HUDEP-2 (cell line): ENCODE data around the gene LRRC8B.

ENCODE experiments used
- DNase-seq, 76 experiments: peaks; one replicate each; lab custom pipeline; 2025; ENCODE audit not compliant: unreplicated experiment in 76 of 76; lab: John Stamatoyannopoulos, UW

The LRRC8B gene

DNA sequence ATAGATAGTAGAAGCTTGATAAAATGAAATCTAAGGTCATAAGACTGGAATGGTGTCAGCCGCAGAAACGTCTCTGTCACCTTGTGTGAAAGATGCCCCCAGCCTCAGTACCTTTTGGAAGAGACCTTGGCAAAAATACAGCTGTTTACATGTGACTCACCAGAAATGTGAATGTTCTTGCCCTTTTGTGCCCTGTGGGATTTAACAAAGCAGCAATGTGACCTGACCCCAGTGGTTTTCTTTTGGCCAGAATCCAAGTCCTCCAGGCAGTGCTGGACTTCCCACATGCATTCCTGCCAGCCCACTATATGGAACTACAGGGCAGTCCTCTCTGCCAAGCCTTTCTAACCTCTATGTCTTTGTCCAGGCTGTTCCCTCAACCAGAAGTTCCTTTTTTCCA lies 81.1 kb downstream of the LRRC8B start:
- no peak for DNase-seq

DNA sequence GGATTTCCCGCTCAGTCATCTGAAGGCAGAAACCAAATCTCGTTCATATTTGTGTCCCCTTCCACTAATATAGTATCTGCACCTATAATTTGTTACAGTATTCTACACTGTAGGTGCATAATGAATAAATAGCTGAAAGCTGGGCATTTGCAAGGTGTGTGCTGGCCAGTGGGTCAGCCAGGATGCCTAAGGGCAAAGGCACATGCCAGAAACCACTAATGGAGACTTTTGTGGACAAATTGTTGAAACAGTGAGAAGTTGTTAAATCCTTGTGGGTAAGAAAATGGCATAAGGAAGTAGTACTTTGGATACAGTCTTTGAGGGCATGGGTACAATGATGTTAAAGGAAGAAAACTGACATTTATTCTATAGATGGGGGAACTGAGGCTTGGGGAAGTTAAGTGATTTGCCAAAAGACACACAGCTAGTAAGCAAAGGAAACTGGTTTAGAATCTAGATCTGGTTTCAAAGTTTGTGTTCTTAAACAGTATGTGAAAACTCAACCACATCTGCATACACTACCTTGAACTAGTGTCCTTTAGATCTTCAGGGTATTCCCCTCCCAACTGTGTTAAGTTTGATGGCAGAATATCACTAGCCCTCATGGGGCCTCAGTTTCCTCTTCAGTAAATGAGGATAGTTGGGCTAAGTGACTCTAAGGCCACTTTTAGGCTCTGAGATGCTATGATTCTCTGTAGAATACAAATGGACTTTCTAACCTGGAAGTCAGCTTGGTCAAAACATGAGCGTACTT lies 81.8 kb downstream of the LRRC8B start:
- DNase-seq = no peak

DNA sequence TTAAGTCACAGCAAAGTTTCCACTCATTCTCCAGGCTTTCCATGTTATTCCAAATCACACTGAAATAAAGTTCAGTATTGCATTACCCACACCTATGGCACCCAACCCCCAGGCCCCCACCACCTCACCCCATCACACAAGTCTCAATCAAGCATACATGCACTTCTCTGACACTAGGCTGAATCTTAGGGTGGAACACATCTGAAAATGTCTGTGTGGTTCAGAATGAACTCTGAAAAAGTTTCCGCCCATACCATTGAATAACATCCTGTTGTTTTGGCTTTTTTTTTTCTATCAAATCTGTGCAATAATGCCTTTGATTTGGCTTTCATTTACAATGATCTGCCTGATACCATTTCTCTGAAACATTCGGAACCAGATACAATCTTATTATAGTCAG lies 82.5 kb downstream of the LRRC8B start:
- no peak for DNase-seq

DNA sequence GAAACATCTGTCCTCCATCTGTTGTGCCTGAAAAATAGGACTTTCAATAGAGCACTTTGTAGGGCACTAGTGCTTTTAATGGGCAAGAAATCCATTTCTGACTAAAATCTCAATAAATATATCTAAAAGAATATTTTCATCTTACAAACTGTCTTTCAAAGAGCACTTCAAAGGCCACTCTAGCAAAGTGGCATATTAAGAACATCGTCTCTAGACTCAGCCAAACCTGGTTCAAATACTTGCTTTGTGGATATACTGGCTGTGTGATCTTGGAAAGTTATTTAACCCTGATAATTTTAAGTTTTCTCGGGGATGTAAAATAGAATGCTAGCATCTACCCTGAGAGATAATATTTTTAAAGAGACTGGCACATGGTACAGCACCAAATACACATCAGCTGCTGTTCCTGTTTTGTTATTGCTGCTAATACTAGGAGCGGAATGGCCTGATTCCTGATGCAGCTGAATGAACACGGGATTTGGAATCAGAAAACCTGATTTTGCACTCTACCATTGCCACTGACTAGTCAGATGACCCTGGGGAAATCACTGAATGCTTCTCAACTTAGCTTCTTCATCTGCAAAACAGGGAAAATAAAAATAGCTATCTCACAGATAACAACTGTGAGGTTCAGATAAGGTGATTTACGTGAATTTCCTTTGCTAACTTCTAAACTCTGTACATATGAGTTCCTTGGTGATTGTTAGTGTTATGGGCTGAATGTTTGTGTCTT lies 83.1 kb downstream of the LRRC8B start:
- DNase-seq = no peak

DNA sequence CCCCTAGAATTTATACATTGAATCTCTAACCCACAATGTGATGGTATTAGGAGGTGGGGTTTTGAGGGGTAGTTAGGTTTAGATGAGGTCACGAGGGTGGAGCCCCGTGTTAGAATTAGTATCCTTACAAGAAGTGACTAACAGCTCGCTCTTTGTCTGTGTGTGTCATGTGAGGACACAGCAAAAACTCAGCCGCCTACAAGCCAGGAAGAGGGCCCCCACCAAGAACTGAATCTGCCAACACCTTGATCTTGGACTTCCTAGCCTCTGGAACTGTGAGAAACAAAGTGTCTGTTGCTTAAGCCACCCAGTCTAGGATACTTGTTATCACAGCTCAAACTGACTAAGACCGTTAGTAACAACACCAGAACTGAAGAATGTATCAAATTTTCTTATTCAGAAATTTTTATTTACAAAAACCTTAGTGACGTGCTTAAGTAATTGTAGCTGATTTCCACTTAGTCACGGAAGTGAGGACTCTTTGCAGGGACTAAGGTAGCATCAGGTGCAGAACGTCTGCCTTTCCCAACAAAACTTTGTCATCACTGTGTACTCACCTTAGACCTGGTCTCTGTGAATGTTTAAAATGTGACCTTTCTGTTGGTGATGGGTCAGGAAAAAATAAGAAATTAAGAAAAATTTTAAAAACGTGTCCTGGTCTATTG lies 83.8 kb downstream of the LRRC8B start:
- no peak for DNase-seq

DNA sequence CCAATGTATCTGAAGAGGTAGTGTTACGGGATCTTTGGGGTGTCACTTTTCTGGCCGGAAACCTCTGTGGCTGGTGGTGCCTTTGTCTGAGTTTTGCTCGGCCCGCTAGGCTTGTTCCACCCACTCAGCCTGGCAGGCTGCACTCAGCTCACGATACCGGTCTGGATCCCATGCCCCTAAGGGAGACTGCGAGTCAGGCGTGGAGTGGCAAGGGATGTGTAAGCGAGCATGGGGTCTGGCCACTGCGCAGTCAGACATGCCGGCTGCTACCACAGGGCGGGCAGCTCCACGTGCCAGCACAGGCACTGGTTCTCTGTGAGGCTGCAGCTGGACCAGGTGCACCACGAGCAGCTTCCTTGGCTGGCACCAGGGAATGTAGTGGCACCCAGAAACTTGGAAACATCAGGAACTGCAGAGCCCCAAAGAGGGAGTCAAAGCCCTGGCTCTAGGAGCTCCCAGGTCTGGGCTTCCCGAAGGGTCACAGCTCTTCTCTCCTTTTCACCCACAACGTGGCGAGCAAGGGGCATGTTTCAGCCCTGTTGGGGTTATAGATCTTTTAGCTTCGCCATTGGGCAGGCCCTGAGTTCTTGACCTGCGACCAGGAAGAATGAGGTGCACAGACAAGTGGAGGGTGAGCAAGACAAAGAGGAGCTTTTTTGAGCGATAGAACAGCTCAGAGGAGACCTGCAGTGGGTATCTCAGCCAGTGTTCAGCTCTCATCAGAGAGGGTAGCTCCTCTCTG lies 84.5 kb downstream of the LRRC8B start:
- DNase-seq = no peak

DNA sequence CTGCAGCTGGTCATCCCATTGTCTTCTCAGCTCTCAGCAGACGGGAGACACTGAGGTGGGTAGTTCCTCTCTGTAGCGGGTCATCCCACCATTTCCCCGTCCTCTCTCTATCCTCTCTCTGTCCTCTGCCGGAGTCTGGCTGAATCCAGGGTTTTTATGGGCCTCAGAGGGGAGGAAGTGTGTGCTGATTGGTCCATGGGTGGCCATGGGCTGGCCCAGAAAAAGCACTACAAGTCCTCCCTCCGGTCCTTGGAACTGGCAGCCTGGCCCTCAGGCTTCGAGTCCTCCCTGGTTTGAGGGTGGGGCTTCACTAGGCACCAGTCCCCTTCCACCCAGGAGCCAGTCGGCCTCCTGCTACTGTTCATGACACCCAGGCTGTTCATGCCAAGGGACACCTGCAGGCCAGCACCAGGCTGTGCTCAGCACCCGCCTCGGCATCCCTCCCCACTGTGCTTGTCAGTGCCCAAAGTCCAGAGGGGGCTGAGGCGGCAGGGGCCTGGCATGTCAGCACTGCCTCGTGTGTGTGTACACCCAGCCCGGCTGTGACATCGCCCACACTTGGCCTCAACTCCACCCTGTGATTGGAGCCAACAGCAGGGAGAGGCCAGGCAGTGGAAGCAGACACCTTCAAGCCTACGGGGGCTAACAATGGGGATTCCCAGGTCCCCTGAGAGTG lies 85.3 kb downstream of the LRRC8B start:
- no peak for DNase-seq

DNA sequence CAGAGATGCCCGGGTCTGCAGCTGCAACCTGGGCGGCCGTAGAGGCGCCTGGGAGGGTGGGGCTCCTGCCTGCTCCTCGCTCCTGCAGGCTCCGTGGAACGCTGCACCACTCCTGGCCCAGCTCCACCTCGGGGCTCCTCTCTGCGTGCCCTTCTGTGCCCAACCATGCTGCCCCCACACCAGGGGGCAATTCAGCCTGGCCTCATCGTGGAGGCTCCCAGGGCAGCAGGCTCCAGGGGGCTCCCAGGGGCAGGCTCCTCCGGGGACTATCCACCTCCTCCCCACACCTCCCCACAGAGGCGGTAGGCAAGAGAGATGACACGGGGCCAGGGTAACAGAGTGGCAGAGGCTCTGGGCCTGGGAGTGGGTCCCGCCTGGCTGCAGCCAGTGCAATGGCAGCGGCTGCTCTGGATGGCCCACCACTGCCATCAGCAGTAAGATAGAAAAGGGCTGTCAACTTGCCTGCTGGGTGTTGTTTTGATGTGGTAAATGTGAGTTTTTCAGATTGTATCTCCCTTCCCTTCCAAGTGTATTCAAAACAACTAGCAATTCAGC lies 85.9 kb downstream of the LRRC8B start:
- no peak for DNase-seq

DNA sequence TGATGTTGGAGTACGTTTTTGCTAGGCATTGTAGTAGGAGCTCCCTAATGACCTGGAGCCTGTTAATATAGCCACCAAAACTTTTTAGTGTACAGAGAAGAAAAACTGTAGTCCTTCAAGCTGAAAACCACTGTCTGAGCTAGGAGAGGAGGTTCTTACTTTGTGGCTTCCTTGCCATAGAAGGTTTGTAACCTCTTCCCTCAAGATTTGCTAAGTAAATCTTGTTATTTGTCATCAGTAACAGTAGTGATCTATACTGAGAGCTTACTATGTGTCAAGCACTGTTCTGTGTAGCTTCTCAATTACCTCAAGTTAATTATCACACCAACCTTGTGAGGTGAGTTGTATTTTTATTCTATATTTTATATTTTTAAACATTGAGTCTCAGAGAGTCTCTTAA lies 87.1 kb downstream of the LRRC8B start:
- DNase-seq = no peak

DNA sequence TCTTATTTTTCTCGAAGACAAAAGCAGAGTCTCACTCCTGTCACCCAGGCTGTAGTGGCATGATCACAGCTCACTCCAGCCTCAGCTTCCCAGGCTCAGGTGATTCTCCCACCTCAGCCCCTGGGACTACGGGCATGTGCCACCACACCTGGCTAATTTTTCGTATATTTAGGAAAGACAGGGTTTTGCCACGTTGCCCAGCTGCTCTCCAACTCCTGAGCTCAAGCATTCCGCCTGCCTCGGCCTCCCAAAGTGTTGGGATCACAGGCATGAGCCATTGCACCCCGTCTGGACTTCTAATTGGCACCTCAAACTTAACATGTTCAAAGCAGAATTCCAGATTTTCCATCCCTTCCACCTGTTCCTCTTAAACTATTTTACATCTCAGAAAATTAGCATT lies 89.3 kb downstream of the LRRC8B start:
- DNase-seq = no peak

DNA sequence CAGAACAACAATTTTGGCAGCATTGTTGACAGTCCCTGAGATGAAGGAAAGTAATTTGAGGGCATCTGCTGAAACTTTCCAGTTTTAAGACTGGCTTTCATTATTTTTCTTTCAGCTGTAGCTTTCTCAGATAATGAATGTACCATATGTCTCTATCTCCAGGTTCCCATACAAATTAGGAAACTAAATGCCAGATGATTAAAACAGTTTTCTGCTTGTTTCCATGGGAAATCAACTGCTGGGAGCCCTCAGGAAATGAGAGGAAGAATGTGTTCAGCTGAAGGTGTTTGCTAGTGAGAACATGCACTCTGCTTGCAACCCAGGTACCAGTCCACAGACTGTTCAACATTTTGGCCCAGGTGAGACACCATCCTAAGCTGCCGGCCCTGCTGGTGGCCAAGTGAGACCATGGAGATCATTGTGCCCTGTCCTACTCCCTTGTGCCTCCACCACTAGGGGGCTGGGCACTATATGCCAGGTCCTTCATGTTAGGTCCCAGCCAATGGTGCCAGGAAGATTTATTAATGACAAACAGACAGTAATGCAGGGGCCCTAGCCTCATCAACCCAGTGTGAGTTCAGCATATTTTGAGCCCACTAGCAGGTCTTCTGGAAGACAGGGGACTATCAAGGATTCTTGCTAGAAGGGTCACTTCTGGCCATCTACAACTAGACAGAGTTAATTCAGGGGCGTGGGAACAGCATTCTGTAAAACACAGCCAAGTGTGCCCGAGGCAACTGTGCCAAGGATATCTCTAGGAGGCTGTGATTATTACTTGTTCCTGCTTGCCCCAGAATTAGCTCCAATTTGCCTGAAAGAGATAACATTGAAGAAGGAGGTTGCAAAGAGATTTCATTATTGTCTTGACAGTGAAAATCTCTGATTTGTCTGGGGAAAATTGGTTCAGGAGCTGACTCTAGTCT lies 91.3 kb downstream of the LRRC8B start:
- DNase-seq = peak in 37 of 76 experiments; percentile 5 to 56 (median 30)

DNA sequence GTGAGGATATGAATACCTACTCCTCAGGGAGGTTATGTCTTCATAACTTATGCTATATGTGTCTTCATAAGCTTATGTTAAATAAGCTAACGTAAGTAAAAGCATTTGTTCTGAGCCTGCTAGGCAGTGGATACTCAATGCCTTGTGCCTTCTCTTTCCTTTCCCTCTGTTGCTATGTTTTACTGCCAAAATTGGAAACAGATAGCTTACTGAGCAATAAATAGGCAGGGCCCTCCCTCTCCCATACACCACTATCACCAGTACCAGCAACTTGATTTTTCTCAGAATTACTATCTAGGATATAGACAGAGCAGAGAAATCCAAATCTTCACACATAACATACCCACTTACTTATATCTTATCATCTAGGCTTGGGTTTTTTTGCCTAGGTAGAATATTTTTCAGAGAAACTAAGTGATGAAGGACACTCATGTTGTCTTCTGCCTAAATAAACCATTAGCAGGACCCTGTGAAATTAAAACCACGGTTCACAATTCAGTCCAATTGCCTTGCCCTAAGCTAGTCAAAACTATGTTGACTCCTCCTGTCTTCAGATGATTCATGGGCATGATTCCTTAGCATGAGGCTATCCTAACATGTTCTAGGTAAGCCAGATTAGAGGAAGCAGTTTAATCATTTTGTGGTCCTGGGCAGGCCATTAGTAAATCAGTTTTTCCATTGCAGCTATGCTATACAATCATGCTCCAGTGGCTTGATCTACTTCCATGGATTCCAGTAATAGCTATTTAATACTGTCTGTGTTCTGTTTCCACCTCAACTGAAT lies 92.4 kb downstream of the LRRC8B start:
- DNase-seq = no peak

DNA sequence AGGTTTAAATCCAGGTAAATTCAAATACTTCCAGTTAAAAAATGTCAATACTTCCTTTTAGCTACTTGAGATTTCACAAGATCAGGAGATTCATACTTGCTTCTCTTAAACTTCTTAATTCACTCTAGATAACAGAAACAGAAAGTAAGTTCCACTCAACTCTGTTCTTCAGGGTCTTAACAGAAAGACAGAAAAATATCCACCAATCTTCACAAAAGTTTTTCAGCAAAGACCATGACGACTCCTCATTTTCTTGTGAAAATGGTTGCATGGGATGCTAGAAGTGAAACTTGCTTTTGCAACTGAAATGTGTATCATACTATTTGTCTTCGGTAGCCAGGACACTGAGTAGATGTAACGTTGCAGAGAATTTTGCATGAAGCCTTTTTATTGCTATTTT lies 96.0 kb downstream of the LRRC8B start:
- no peak for DNase-seq

DNA sequence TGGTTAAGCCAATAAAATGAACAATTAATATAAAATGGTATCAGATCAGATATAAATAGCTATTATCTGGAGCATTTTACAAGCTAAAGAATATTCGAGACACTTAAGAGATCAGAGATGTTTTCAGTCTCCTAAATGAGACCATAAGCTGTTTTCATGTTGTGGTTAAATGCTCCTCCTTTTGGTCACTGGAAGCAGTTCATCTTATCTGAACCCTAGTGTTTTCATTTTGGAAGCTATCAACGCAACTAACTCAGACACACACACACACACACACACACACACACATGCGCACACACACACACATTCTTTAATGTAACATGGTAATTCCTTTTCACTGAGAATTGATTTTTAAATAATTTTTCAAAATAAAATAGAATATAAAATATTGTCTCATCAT lies 98.3 kb downstream of the LRRC8B start:
- DNase-seq = peak in 18 of 76 experiments; percentile 7 to 54 (median 24)

DNA sequence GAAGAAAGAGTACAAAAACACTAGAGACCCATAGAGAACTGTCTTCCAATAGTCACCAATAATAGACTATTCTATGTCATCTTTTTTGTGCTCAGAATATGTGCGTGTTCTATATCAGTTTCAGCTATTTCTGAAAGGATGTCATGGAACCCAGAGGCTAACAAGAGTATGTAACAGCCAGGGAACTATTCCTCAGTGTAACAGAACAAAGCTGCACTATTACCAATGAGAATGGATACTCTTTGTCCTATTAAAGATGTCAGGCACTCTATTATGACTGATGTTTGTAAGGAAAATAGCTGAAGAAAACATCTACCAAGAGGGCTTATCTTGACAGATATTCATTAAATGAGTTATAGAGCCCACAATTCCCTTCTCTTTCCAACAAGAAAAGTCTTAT lies 99.7 kb downstream of the LRRC8B start:
- no peak for DNase-seq

DNA sequence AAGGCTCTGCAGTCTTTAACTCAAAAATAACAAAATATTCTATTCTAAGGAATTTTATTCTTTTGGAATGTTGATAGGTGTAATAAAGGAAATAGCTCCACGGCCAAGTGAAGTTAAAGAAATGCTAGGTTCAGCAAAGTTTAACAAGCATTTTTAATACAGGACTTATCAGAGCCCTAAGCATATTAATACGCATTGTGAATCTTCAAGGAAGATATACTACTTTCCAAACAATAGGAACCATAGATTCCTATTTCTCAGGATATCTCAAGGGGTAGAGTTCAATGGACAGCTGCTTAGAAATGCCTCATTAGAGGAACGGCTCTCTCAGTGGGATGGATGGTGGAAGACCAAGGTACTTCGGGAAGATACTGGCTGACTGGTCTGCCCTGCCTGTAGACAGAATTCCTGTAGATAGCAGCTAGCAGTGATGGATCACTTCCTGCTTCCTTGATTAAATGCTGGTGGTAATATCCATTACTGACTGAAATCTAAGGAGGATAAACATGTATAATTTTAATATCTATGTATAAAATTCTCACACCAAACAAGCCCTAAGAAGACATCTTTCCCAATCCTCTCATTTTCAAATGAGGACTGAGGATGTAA lies 100.2 kb downstream of the LRRC8B start:
- DNase-seq = no peak

DNA sequence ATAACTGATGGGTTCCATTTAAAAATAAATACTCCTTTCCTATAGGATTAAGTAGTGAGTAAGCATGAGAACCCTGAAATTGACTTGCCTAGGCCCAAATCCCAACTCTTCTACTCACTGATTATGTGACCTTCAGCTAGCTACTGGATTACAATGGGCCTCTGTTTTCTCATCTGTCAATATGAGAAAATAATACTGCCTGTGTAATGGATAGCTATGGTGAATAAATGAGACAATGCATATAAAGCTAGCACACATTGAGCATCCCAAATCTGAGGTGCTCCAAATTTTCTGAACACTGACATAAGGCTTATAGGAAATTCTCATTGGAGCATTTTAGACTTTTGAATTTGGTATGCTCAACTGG lies 103.0 kb downstream of the LRRC8B start:
- DNase-seq = no peak

DNA sequence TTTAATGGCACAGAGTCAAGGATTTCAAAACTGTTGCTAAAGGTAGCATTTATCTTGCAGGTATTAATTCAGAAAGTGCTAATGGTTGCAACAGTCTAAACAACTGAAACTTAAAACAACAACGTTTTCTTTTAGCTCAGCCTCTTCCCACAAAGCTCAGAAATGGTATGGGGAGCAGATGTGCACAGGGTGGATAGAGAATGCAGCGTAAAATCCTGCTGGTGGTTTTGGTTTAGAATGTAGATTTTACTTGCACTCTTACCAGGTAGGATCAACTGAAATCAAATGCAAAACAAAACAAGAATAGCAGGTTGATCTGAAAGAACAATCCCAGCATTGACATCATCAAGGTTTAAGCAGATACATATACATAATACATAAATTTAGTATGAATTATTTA lies 104.5 kb downstream of the LRRC8B start:
- no peak for DNase-seq
